DMS53 treated with DMSO at 0.1 percent for 48 hours (cell line): Measurements from ENCODE around the gene CCL19.

ENCODE experiments used
- DNase-seq: peaks from one replicate; lab custom pipeline; 2025; ENCODE audit not compliant: unreplicated experiment; lab: John Stamatoyannopoulos, UW

CCL19 gene

GRCh38 chr9:34664281-34665066 is 26.6 kb downstream of the CCL19 start:
- peak; percentile 16 for DNase-seq

GRCh38 chr9:34663303-34663605 is 27.8 kb downstream of the CCL19 start:
- DNase-seq: no peak

- no peak for DNase-seq
Observed at GRCh38 chr9:34662526-34663302, 28.4 kb downstream of the CCL19 start, which contains the start of gene CCL27. CCL27 (minus strand) TSS chr9:34662657; CDS start chr9:34662633, 24 bp downstream.

- DNase-seq: peak; percentile 72
Observed at GRCh38 chr9:34659592-34660253, 31.4 kb downstream of the CCL19 start.

GRCh38 chr9:34658461-34658860 is 32.6 kb downstream of the CCL19 start:
- DNase-seq: no peak

GRCh38 chr9:34656992-34657391 is 34.1 kb downstream of the CCL19 start:
- no peak for DNase-seq

GRCh38 chr9:34655394-34655793 is 35.7 kb downstream of the CCL19 start:
- DNase-seq: no peak

GRCh38 chr9:34654323-34655051 is 36.6 kb downstream of the CCL19 start:
- DNase-seq: no peak

GRCh38 chr9:34653151-34654072 is 37.7 kb downstream of the CCL19 start:
- no peak for DNase-seq

- DNase-seq: no peak
Observed at GRCh38 chr9:34652602-34653000, 38.5 kb downstream of the CCL19 start.

- DNase-seq: peak; percentile 56
Observed at GRCh38 chr9:34651876-34652601, 39.0 kb downstream of the CCL19 start, which contains the start of gene IL11RA. IL11RA (plus strand) TSS chr9:34652185; CDS start chr9:34655218, 3,033 bp downstream.

GRCh38 chr9:34651321-34651720 is 39.8 kb downstream of the CCL19 start:
- no peak for DNase-seq

GRCh38 chr9:34650816-34651215 is 40.3 kb downstream of the CCL19 start:
- no peak for DNase-seq

- no peak for DNase-seq
Observed at GRCh38 chr9:34648673-34649072, 42.4 kb downstream of the CCL19 start.

GRCh38 chr9:34647651-34648050 is 43.4 kb downstream of the CCL19 start:
- DNase-seq: no peak

- no peak for DNase-seq
Observed at GRCh38 chr9:34647084-34647403, 44.0 kb downstream of the CCL19 start.

GRCh38 chr9:34646211-34647083 is 44.6 kb downstream of the CCL19 start, which contains the start of gene GALT:
GALT (plus strand) TSS chr9:34646675; CDS start chr9:34646705, 30 bp downstream.
- DNase-seq: peak; percentile 63

GRCh38 chr9:34644766-34645314 is 46.2 kb downstream of the CCL19 start:
- DNase-seq: no peak
